GM18873 (cell line): ENCODE results near the gene TLCD1.
"Not testable (repeated sequence)": the region's sequence is repeated elsewhere in the genome, so short reads cannot be mapped to it uniquely, and the experiment has no call there.

Experiments
- ATAC-seq: cut with Tn5 transposase; IDR thresholded peaks from one replicate; pipeline ENCODE4 v1.9.1; 2021; ENCODE audit warnings: mild to moderate bottlenecking, moderate library complexity, moderate number of reproducible peaks; ENCODE audit not compliant: unreplicated experiment, low FRiP score

TLCD1 gene

DNA sequence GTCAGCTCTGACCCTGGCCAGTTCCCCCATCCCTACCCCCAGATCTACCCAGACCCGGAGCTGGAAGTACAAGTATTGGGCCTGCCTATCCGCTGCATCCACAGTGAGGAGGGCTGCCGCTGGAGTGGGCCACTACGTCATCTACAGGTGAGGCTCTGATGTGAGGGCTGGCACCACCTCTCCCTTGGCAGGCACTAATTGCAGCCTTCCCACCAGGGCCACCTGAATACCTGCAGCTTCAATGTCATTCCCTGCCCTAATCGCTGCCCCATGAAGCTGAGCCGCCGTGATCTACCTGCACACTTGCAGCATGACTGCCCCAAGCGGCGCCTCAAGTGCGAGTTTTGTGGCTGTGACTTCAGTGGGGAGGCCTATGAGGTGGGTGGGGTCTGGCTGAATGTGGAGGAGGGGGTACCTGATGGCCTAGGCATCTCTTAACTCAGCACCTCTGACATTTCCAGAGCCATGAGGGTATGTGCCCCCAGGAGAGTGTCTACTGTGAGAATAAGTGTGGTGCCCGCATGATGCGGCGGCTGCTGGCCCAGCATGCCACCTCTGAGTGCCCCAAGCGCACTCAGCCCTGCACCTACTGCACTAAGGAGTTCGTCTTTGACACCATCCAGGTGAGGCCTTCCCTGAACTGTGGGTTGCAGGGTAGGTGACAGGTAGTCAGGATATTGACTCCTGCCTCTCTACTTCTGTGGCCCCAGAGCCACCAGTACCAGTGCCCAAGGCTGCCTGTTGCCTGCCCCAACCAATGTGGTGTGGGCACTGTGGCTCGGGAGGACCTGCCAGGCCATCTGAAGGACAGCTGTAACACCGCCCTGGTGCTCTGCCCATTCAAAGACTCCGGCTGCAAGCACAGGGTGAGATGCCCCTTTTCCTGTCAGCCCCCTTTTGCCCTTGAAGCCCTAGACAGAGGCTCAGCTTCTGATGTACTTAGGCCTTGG is 22.0 kb upstream of the TLCD1 start:
- no peak for ATAC-seq

DNA sequence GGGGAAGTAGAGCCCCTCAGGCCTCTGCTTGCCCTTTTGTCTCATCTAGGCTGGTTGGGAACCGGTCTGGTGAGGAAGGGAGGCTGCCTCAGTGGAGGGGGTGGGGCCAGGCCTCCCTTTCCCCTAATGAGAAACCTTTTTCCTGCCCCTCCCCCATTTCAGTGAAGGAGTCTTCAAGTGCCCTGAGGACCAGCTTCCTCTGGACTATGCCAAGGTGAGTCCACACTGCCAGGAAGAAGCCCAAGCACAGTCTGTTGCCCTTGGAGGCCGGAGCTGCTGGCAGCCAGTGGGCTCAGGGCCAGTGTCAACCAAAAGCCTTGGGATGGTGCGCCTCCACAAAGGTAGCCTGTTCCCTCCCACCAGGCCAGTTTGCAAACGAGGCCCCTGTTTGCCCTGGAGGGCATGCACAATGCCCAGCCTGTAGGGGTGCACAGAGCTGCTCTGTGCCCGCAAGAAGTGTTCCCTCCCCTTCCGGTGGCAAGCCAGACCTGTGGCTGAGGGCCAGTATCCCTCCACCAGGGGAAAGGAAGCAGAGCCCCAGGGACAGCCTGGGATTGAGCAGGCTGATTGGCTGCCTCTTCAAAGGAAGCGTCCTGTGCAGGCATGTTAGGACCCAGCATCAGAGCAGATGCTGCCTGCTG is 21.1 kb upstream of the TLCD1 start:
- ATAC-seq: no peak

DNA sequence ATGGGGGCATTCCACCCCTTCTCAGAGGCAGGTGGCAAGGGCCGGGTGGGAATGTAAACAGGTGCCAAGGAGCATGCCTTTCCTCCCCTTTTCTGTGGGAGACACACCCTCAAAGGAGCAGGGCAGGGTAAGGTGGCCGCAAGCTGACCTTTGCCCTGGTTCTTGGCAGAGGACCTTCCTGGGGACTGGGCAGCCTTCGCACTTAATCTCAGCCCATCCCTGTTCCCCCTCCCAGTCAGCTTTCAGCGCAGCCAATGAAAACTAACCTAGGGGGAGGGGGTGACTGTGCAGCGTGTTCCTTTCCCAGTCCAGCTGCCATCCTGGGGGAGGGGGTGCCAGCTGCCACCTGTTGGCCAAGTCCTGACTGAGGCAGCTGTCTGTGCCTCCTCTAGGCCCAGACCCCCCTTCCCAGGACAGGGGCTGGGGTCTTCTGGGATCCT is 20.6 kb upstream of the TLCD1 start:
- no peak for ATAC-seq

DNA sequence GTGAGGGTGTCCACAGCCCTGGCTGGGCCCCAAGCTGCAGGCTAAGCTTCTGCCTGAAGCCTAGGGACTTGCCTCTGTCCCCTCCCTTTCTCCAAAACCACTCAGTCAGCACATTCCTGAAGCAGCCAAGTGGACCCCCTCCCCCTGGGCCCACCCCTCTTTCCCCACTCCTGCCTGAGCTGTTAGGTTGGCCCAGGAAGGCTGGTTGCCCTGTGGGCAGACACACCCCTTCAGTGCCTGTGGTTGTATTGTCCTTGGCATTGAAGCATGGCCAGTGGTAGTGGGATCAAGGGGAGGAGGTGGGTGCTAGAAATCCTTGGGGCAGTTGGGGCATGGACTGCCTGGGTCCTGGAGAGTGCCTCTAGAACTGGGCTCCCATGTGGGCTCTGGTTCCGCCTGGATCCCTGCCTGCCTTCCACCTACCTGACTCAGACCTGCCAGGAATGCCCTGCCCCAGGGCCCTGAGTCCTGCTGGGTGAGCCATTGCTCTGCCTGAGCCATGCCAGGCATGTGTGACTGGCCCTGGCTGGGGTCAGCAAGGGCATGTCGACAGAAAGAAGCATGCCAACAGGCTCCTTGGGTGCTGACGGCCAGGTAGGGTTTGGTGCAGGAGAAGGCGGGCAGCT is 19.9 kb upstream of the TLCD1 start:
- no peak for ATAC-seq

GRCh38 chr17:28744972-28745785 is 19.1 kb upstream of the TLCD1 start:
- no peak for ATAC-seq

DNA sequence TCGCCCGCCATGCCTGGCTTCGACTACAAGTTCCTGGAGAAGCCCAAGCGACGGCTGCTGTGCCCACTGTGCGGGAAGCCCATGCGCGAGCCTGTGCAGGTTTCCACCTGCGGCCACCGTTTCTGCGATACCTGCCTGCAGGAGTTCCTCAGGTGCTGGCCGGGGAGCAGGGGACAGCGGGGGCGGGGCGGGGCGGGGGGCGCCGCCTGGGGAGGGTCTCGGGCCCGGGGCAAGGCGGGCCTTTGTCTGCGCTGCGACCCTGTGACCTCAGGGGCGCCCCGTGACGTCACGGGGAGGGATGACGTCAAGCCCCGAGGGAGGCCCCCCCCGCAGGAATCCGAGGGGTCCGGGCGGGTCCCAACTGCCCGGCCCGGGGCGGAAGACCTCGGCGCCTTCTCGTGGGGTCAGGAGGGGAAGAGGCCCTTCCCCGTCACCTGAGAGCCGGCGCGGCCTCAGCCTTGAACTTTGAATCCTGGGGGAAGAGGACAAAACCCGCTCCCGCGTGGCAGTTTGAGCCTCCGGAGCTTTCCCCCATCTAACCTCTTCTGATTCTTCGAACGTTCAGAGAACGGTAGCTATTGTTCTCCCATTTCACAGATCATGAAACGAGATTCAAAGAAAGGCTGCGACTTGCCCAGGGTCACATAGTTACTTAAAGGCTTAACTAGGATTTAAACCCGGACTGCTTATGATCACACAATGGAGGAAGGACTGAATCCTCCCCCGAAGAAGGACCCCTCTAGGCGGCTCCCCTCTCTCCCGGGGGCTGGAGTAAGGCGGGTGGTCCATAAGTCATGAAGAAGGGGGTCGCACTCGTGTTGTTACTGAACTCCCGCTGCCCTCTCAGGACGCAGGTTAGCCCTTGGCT is 18.3 kb upstream of the TLCD1 start:
- no peak for ATAC-seq

- ATAC-seq: no peak
Measured at GRCh38 chr17:28743243-28744103, 17.4 kb upstream of the TLCD1 start, which contains the start of gene TRAF4. Gene TRAF4 (plus strand): TSS chr17:28744011. CDS start chr17:28744113, 102 bp downstream.

DNA sequence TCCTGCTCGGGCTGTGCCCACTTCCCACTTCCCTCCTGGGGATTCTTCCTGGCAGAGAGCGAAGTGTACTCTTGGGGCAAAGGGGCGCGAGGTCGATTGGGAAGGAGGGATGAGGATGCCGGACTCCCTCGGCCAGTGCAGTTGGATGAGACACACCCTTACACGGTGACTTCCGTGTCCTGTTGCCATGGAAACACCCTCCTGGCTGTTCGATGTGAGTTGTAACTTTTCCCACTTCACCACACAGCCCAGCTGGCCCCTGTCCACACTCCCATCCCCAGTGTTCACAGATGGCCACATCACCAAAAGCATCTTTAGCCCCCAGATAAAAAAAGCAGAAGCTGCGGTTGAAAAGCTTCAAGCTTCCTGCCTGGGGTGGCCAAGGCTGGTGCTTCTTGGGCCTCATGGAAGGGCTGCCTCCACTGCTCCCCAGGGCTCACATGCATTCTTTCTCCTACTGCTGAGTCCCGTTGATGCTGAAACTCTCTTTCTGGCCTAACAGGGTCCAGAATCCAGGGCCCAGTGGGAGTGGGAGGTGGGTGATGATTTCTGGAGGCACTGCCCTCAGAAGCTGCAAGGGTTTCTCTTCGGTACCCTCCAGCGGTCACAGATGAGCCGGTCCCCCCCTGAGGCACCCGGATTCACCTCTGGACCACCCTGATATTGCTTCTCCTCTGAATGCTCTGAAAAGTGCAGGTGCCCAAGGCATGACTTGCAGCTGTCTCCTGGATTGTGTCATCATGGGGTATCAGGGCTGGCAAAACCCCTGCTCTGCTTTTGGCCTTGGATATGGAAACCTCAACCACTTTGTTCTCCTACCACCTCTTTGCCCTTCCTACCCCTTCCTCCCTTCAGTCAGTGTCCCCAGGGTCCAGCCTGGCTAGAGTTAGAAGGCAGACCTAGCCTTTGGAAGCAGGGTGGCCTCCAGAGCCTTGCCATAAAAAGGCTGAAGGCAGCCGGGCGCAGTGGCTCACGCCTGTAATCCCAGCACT is 15.6 kb upstream of the TLCD1 start:
- ATAC-seq: no peak

DNA sequence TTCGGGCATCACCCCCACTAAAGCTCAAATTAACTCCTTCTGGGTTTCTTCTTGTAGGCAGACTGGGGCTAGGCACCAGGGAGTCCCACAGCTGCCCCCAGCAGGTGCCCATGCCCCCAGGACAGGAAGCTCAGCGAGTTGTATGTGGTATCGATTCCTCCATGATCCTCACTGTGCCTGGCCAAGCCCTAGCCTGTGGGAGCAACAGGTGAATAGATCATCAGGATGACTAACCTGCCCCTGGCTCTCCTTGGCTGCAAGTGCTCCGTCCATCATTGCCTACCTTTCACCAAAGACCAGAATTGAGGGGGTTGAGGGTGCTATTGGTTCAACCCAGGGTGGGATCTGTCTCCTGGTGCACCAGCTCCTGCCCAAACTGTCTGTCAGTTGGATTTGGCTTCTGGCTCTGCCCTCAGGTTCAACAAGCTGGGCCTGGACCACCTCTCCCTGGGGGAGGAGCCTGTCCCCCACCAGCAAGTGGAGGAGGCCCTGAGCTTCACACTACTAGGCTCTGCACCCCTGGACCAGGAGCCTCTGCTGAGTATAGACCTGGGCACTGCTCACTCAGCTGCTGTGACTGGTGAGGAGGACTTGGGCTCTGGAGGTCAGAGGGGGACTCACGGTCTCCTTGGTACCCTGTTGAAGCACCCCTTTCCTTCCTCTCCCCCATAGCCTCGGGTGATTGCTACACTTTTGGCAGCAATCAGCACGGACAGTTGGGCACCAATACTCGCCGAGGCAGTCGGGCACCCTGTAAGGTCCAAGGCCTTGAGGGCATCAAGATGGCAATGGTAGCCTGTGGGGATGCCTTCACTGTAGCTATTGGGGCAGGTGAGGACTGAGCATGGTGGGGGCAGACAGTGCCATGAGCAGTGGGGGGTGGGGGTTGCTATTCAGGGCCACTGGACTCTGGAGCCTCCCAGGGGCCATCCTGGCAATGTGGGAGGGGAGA is 14.6 kb upstream of the TLCD1 start:
- no peak for ATAC-seq

DNA sequence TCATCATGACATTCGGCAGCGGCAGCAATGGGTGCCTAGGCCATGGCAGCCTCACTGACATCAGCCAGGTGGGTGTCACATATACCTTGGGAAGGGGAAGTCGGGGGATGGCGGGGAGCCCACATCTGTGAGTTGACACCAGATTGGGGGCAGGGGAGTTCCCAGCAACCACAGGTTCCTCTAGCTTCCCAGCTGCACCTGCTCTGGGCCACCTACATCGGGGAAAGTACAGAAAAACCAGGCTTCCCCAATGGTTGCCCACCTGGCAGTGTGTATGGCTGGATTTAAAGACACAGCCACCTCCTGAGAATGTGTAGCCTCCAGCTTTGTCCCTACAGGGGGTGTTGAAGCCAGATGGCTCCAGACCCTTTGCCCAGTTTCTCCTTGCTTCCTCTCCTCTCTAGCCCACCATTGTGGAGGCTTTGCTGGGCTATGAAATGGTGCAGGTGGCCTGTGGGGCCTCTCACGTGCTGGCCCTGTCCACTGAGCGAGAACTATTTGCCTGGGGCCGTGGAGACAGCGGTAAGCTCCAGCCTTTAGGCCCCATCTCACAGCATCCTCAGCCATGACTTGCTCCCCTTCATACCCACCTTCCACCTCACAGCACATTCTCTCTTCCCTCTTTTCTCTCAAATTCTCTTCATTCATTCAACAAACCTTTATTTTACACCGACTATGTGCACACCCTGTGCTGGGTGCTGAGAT is 12.8 kb upstream of the TLCD1 start:
- no peak for ATAC-seq

DNA sequence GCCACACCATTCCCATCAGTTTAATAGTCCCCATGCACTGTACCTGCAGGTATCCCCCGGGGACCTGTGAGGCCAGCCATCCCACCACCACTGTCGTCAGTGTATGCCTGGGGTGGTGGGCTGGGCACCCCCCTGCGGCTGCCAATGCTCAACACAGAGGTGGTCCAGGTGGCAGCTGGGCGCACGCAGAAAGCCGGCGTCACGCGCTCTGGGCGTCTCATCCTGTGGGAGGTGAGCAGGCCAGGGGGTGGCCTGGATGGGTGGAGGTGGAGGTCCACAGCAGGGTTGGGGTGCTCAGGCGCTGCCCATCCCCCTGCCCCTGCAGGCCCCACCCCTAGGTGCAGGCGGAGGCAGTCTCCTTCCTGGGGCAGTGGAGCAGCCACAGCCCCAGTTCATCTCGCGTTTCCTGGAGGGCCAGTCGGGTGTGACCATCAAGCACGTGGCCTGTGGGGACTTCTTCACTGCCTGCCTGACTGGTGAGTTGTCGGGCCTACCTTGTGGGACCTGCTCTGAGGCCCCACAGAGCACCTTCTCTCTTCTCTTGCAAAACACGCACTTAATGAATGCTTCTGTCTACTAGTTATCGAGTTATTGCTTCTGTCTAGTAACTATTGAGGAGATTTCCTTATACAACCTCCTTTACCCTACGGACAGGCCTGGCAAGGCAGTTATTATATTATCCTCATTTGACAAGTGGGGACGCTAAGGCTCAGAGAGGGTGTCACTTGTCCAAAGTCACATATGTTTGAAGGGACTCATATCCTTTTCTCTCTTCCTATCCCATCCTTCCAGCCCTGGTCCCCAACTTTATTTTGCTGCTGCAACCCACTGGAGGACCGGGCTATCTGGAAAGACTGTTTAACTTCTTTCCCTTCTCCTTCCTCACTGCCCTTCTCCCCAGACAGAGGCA is 12.0 kb upstream of the TLCD1 start:
- ATAC-seq: peak; percentile 43

- ATAC-seq: no peak
Measured at GRCh38 chr17:28737316-28737715, 11.3 kb upstream of the TLCD1 start.

- not testable (repeated sequence) for ATAC-seq
Measured at GRCh38 chr17:28735913-28736769, 10.1 kb upstream of the TLCD1 start.
